Measurements from ENCODE around the gene TESPA1. TPM values are rescaled to one million over a fixed set of nuclear protein-coding genes. Genes with fewer than 3 reads are reported as not detected.

Gene TESPA1
- total RNA-seq, 1 donor from 2014 or later = 0.95 TPM

GRCh38 chr12:54983536-54984101, 943 bp downstream of the TESPA1 start:
- DNase-seq (ENCODE audit: low spot score) = no peak
- no peak overlapping the region for H3K27ac Mint-ChIP-seq (ENCODE audit: unreplicated experiment)
- no peak for TF ChIP-seq CTCF (IDR thresholded peaks at IDR 0.05; ENCODE audit: unreplicated experiment)
- H3K27me3 Mint-ChIP-seq (ENCODE audit: unreplicated experiment) = no peaks in the 10 kb centered on the region
- no peaks in the 10 kb centered on the region for H3K9me3 Mint-ChIP-seq (ENCODE audit: unreplicated experiment)
- H3K4me3 Mint-ChIP-seq (ENCODE audit: unreplicated experiment) = no peak overlapping the region
- peaks cover 3% of the 10 kb centered on the region for H3K4me1 Mint-ChIP-seq (ENCODE audit: unreplicated experiment)
- no peaks in the 10 kb centered on the region for H3K36me3 Mint-ChIP-seq (ENCODE audit: low read depth, unreplicated experiment)

- Mint-ChIP-seq H3K27ac (ENCODE audit: unreplicated experiment) (no peak overlapping the region), H3K36me3 (ENCODE audit: low read depth, unreplicated experiment) (no peaks in the 10 kb centered on the region), H3K27me3 (ENCODE audit: unreplicated experiment) (no peaks in the 10 kb centered on the region), H3K4me3 (ENCODE audit: unreplicated experiment) (no peak overlapping the region), H3K4me1 (ENCODE audit: unreplicated experiment) (peaks cover 20% of the 10 kb centered on the region), H3K9me3 (ENCODE audit: unreplicated experiment) (no peaks in the 10 kb centered on the region)
- no peak for DNase-seq (ENCODE audit: low spot score)
- TF ChIP-seq CTCF (IDR thresholded peaks at IDR 0.05; ENCODE audit: unreplicated experiment) = no peak
These were observed 2.8 kb downstream of the TESPA1 start for GRCh38 chr12:54981796-54982195.

- no peaks in the 10 kb centered on the region for H3K36me3 Mint-ChIP-seq (ENCODE audit: low read depth, unreplicated experiment)
These were observed 4.2 kb downstream of the TESPA1 start for GRCh38 chr12:54980341-54980740.

GRCh38 chr12:54977857-54978256, 6.7 kb downstream of the TESPA1 start:
- TF ChIP-seq CTCF (IDR thresholded peaks at IDR 0.05; ENCODE audit: unreplicated experiment) = no peak
- H3K27ac Mint-ChIP-seq (ENCODE audit: unreplicated experiment) = no peak overlapping the region
- H3K4me3 Mint-ChIP-seq (ENCODE audit: unreplicated experiment) = no peak overlapping the region

More at GRCh38 chr12:54980341-54980740, 4.2 kb downstream of the TESPA1 start:
- H3K4me1 Mint-ChIP-seq (ENCODE audit: unreplicated experiment) = peaks cover 30% of the 10 kb centered on the region
- H3K9me3 Mint-ChIP-seq (ENCODE audit: unreplicated experiment) = no peaks in the 10 kb centered on the region
- DNase-seq (ENCODE audit: low spot score) = no peak
- H3K27me3 Mint-ChIP-seq (ENCODE audit: unreplicated experiment) = no peaks in the 10 kb centered on the region
- no peak for TF ChIP-seq CTCF (IDR thresholded peaks at IDR 0.05; ENCODE audit: unreplicated experiment)
- no peak overlapping the region for H3K27ac Mint-ChIP-seq (ENCODE audit: unreplicated experiment)
- H3K4me3 Mint-ChIP-seq (ENCODE audit: unreplicated experiment) = no peak overlapping the region

GRCh38 chr12:54977155-54977554, 7.4 kb downstream of the TESPA1 start:
- no peaks in the 10 kb centered on the region for H3K9me3 Mint-ChIP-seq (ENCODE audit: unreplicated experiment)
- H3K27ac Mint-ChIP-seq (ENCODE audit: unreplicated experiment) = no peak overlapping the region
- DNase-seq (ENCODE audit: low spot score) = no peak
- no peak overlapping the region for H3K4me3 Mint-ChIP-seq (ENCODE audit: unreplicated experiment)
- no peaks in the 10 kb centered on the region for H3K27me3 Mint-ChIP-seq (ENCODE audit: unreplicated experiment)
- TF ChIP-seq CTCF (IDR thresholded peaks at IDR 0.05; ENCODE audit: unreplicated experiment) = no peak
- peaks cover 30% of the 10 kb centered on the region for H3K4me1 Mint-ChIP-seq (ENCODE audit: unreplicated experiment)
- H3K36me3 Mint-ChIP-seq (ENCODE audit: low read depth, unreplicated experiment) = no peaks in the 10 kb centered on the region

More at GRCh38 chr12:54977857-54978256, 6.7 kb downstream of the TESPA1 start:
- DNase-seq (ENCODE audit: low spot score) = no peak
- H3K4me1 Mint-ChIP-seq (ENCODE audit: unreplicated experiment) = peaks cover 30% of the 10 kb centered on the region
- no peaks in the 10 kb centered on the region for H3K9me3 Mint-ChIP-seq (ENCODE audit: unreplicated experiment)
- H3K27me3 Mint-ChIP-seq (ENCODE audit: unreplicated experiment) = no peaks in the 10 kb centered on the region
- H3K36me3 Mint-ChIP-seq (ENCODE audit: low read depth, unreplicated experiment) = no peaks in the 10 kb centered on the region
